ENCODE measurements around the gene SLC7A4. TPM values are rescaled to one million over a fixed set of nuclear protein-coding genes. Genes with fewer than 3 reads are reported as not detected.
A peak's percentile ranks its signal among the peaks of the same experiment; 100 is the strongest.

Gene SLC7A4
- total and polyA plus RNA-seq, 12 donors = 0.07 to 0.78 (median 0.17) TPM; not detected in 7

GRCh38 chr22:21001601-21002325 lies 30.6 kb downstream of the SLC7A4 start, which contains the start of gene THAP7:
TSS of gene THAP7 (minus strand) at chr22:21002118. CDS start at chr22:21001911, 207 bp downstream.
- peaks cover 15 to 39% (median 33%) of the 10 kb centered on the region in 9 donors for H3K4me1 ChIP-seq
- H3K36me3 ChIP-seq = peaks cover 0 to 39% (median 21%) of the 10 kb centered on the region in 9 donors
- ATAC-seq = peak; percentile 96 to 98 (median 97)
- H3K27me3 ChIP-seq = no peaks in the 10 kb centered on the region
- H3K27ac ChIP-seq = peak within 1 kb of the TSS; percentile 92 to 99 (median 98)
- no peaks in the 10 kb centered on the region for H3K9me3 ChIP-seq
- intact Hi-C loops (cut with DNase I) = loop anchor here in 5 of 10 donors (1.0 to 10.0 kb wide), 5 partner anchors 19 to 117 kb away; partner anchors contain the start of genes LZTR1 (in 2 of the 5), CRKL (in 1 of the 5) and LRRC74B (in 1 of the 5)
- TF ChIP-seq CTCF (IDR thresholded peaks at IDR 0.05) = no peak
- 1% methylated on average over 83 of the region's 83 CpGs for whole genome bisulfite sequencing, 2 donors
- DNase-seq = peak; percentile 96 to 98
- H3K4me3 ChIP-seq = peak within 1 kb of the TSS; percentile 54 to 82 (median 73)

GRCh38 chr22:21000987-21001600 lies 31.3 kb downstream of the SLC7A4 start:
- no peak for TF ChIP-seq CTCF (IDR thresholded peaks at IDR 0.05)
- Histone ChIP-seq H3K4me3 (peak overlapping the region; percentile 54 to 82 (median 73)), H3K4me1 (peaks cover 15 to 39% (median 33%) of the 10 kb centered on the region in 9 donors), H3K9me3 (no peaks in the 10 kb centered on the region), H3K27me3 (no peaks in the 10 kb centered on the region), H3K27ac (peak overlapping the region; percentile 92 to 99 (median 98)), H3K36me3 (peaks cover 0 to 44% (median 26%) of the 10 kb centered on the region in 9 donors)
- intact Hi-C loops (cut with DNase I) = loop anchor here in 4 of 10 donors (2.0 to 10.0 kb wide), 4 partner anchors 18 to 116 kb away; partner anchors contain the start of genes LZTR1 (in 2 of the 4), CRKL (in 1 of the 4) and LRRC74B (in 1 of the 4)
- no peak for DNase-seq
- 2% methylated on average over 26 of the region's 26 CpGs for WGBS, 2 donors
- ATAC-seq = peak in 5 of 8 donors; percentile 0 to 27 (median 7)

- Histone ChIP-seq H3K9me3 (no peaks in the 10 kb centered on the region), H3K27me3 (no peaks in the 10 kb centered on the region), H3K4me3 (peak overlapping the region; percentile 54 to 82 (median 73)), H3K27ac (peak overlapping the region in 8 of 10 donors; percentile 92 to 99 (median 98)), H3K4me1 (peaks cover 15 to 39% (median 33%) of the 10 kb centered on the region in 9 donors), H3K36me3 (peaks cover 0 to 51% (median 29%) of the 10 kb centered on the region in 9 donors)
- no peak for DNase-seq
- intact Hi-C loops (cut with DNase I) = loop anchor here in 4 of 10 donors (2.0 to 10.0 kb wide), 4 partner anchors 18 to 116 kb away; partner anchors contain the start of genes LZTR1 (in 2 of the 4), CRKL (in 1 of the 4) and LRRC74B (in 1 of the 4)
- ATAC-seq = no peak
- TF ChIP-seq CTCF (IDR thresholded peaks at IDR 0.05) = no peak
- 59 to 60% methylated on average over 21 to 22 of the region's 22 CpGs for WGBS, 2 donors
These were observed 32.0 kb downstream of the SLC7A4 start for GRCh38 chr22:21000207-21000986.
